A673 (cell line): ENCODE data around the gene TRIP10. TPM values are rescaled to one million over a fixed set of nuclear protein-coding genes. Genes with fewer than 3 reads are reported as not detected.

Experiments used
- BruUV-seq: library from RNA; stranded (reverse); fragments of 400-500 nt; replicated peaks from 2 replicates; lab custom pipeline; 2021; lab: Mats Ljungman, UMichigan
- CTCF ChIA-PET: fragments of 300-600 bp; sonication (Branson Sonifier 250); formaldehyde crosslinking; loops from one replicate; lab custom pipeline; 2022; ENCODE audit warnings: antibody characterized with exemption; lab: Charles Lee
- POLR2A ChIA-PET: fragments of 300-600 bp; sonication (Branson Sonifier 250); formaldehyde crosslinking; loops from one replicate; lab custom pipeline; 2022; ENCODE audit warnings: antibody characterized with exemption; ENCODE audit not compliant: low non-redundant PET; lab: Charles Lee
- DNase-seq: peaks from one replicate; pipeline ENCODE4 v3.0.0-alpha.2; 2015; ENCODE audit warnings: low spot score
- H3K27ac ChIP-seq: fragments of 200-600 bp; sonication (generic); 2 replicates; pipeline ENCODE4 v1.5.1; 2016; ENCODE audit warnings: mixed run types, low read depth, mild to moderate bottlenecking, mixed read lengths, antibody characterized with exemption, low read length; ENCODE audit not compliant: poor library complexity, severe bottlenecking
- H3K27me3 ChIP-seq: fragments of 200-600 bp; sonication (generic); replicated peaks from 2 replicates; pipeline ENCODE4 v1.6.1; 2017; ENCODE audit warnings: mixed run types, low read depth, mild to moderate bottlenecking, mixed read lengths, antibody characterized with exemption, low read length; ENCODE audit not compliant: insufficient read depth, poor library complexity
- H3K36me3 ChIP-seq: fragments of 200-600 bp; sonication (generic); 2 replicates; pipeline ENCODE4 v1.6.1; 2016; ENCODE audit warnings: mixed run types, mild to moderate bottlenecking, mixed read lengths, antibody characterized with exemption, low read length; ENCODE audit not compliant: insufficient read depth, poor library complexity, severe bottlenecking
- H3K4me1 ChIP-seq: fragments of 200-600 bp; sonication (generic); 2 replicates; pipeline ENCODE4 v1.6.1; 2017; ENCODE audit warnings: mixed run types, mild to moderate bottlenecking, mixed read lengths, antibody characterized with exemption, low read length; ENCODE audit not compliant: insufficient read depth, poor library complexity, severe bottlenecking
- H3K4me3 ChIP-seq: fragments of 200-600 bp; sonication (generic); 2 replicates; pipeline ENCODE4 v1.5.1; 2016; ENCODE audit warnings: low read depth, mixed run types, mild to moderate bottlenecking, mixed read lengths, low read length; ENCODE audit not compliant: poor library complexity, severe bottlenecking
- H3K9me3 ChIP-seq: fragments of 200-600 bp; sonication (generic); 2 replicates; pipeline ENCODE4 v1.6.1; 2016; ENCODE audit warnings: mixed run types, low read depth, mild to moderate bottlenecking, mixed read lengths, antibody characterized with exemption, low read length; ENCODE audit not compliant: poor library complexity, severe bottlenecking
- CTCF ChIP-seq: fragments of 300-800, 200-600 bp; sonication (generic); conservative IDR thresholded peaks from 2 replicates; pipeline ENCODE4 v1.5.1; 2017; ENCODE audit warnings: low read depth, mild to moderate bottlenecking, antibody characterized with exemption, low read length, moderate library complexity, mixed read lengths
- EZH2 ChIP-seq: fragments of 200-600 bp; sonication (generic); IDR thresholded peaks from 2 replicates; pipeline ENCODE4 v1.6.1; 2017; ENCODE audit warnings: borderline replicate concordance, low read depth, mild to moderate bottlenecking, mixed read lengths, antibody characterized with exemption, low read length; ENCODE audit not compliant: poor library complexity, severe bottlenecking
- intact Hi-C: fragments of 100-400 bp; cut with micrococcal nuclease; formaldehyde crosslinking; loops from one replicate; pipeline ENCODE4 v1.10.0; 2022; ENCODE audit not compliant: unreplicated experiment
- total RNA-seq: library from RNA; stranded (reverse); gene quantifications from 2 replicates; pipeline ENCODE4 v1.2.3, GENCODE V29; 2021

The TRIP10 gene
- total RNA-seq, 1 experiment from 2014 or later: 70.2 TPM

GRCh38 chr19:6693681-6694080 lies 45.8 kb upstream of the TRIP10 start:
- Histone ChIP-seq H3K27me3 (no peaks in the 10 kb centered on the region), H3K4me3 (no peak overlapping the region), H3K4me1 (no peaks in the 10 kb centered on the region), H3K27ac (no peak overlapping the region), H3K36me3 (no peaks in the 10 kb centered on the region), H3K9me3 (no peaks in the 10 kb centered on the region)
- no peak for TF ChIP-seq CTCF
- no peak for TF ChIP-seq EZH2
- ChIA-PET CTCF (interaction anchor here (0.6 kb wide), 1 partner anchor 169 kb away, joined by 3 read pairs; no protein-coding TSS in a partner anchor), POLR2A (no interaction called here)
- no TSS peak for BruUV-seq
- intact Hi-C loops: no loop called here
- DNase-seq: no peak

- no peak for DNase-seq
- no peaks in the 10 kb centered on the region for H3K27me3 ChIP-seq
- intact Hi-C loops: no loop called here
- no peaks in the 10 kb centered on the region for H3K36me3 ChIP-seq
- no peak overlapping the region for H3K27ac ChIP-seq
- H3K4me1 ChIP-seq: no peaks in the 10 kb centered on the region
- H3K4me3 ChIP-seq: no peak overlapping the region
- no TSS peak for BruUV-seq
- CTCF ChIA-PET: no interaction called here
- no peak for TF ChIP-seq CTCF
- TF ChIP-seq EZH2: no peak
- no peaks in the 10 kb centered on the region for H3K9me3 ChIP-seq
- POLR2A ChIA-PET: no interaction called here
Measured at GRCh38 chr19:6694147-6694815, 45.2 kb upstream of the TRIP10 start.

- POLR2A ChIA-PET: no interaction called here
- H3K4me1 ChIP-seq: no peaks in the 10 kb centered on the region
- no peaks in the 10 kb centered on the region for H3K36me3 ChIP-seq
- H3K27me3 ChIP-seq: no peaks in the 10 kb centered on the region
- no peak overlapping the region for H3K4me3 ChIP-seq
- no TSS peak for BruUV-seq
- intact Hi-C loops: no loop called here
- no peak overlapping the region for H3K27ac ChIP-seq
- CTCF ChIA-PET: interaction anchor here (0.6 kb wide), 1 partner anchor 485 kb away, joined by 3 read pairs; no protein-coding TSS in a partner anchor
- DNase-seq: no peak
- TF ChIP-seq EZH2 (no peak), CTCF (no peak)
- no peaks in the 10 kb centered on the region for H3K9me3 ChIP-seq
Measured at GRCh38 chr19:6696239-6696820, 43.1 kb upstream of the TRIP10 start.
